Progenitor cell of endocrine pancreas (in vitro differentiated cells): ENCODE data around the gene SCGB2A2. TPM values are rescaled to one million over a fixed set of nuclear protein-coding genes. Genes with fewer than 3 reads are reported as not detected.
A peak's percentile ranks its signal among the peaks of the same experiment; 100 is the strongest.

Source experiments
- DNase-seq: peaks from one replicate; pipeline ENCODE4 v3.0.0; 2021; ENCODE audit warnings: low spot score; ENCODE audit not compliant: unreplicated experiment
- H3K27ac Mint-ChIP-seq: 2 replicates; pipeline ENCODE4 v1.8.0; 2021; ENCODE audit warnings: mild to moderate bottlenecking, moderate library complexity, mixed read lengths
- H3K27me3 Mint-ChIP-seq: 2 replicates; pipeline ENCODE4 v1.8.0; 2021; ENCODE audit warnings: mixed read lengths
- H3K36me3 Mint-ChIP-seq: 2 replicates; pipeline ENCODE4 v1.8.0; 2022; ENCODE audit warnings: mixed read lengths; ENCODE audit not compliant: insufficient read depth
- H3K4me1 Mint-ChIP-seq: 2 replicates; pipeline ENCODE4 v1.8.0; 2021; ENCODE audit warnings: low read depth, mixed read lengths
- H3K4me3 Mint-ChIP-seq: 2 replicates; pipeline ENCODE4 v1.8.0; 2021; ENCODE audit warnings: low read depth, mild to moderate bottlenecking, moderate library complexity, mixed read lengths
- H3K9me3 Mint-ChIP-seq: 2 replicates; pipeline ENCODE4 v1.8.0; 2021; ENCODE audit warnings: low read depth, mixed read lengths
- total RNA-seq: library from RNA; stranded (reverse); gene quantifications from 2 replicates; pipeline ENCODE4 v1.2.1, GENCODE V29; 2021
- TF ChIP-seq, protein P1 (sequence below): fragments of 200-600 bp; sonication (generic); IDR thresholded peaks from one replicate; pipeline ENCODE4 v1.5.0; 2021; ENCODE audit warnings: antibody characterized with exemption, mild to moderate bottlenecking; ENCODE audit not compliant: unreplicated experiment

The SCGB2A2 gene
- total RNA-seq, 1 donor from 2014 or later, result not detected

GRCh38 chr11:62237499-62237898 is 32.5 kb upstream of the SCGB2A2 start:
- H3K27ac Mint-ChIP-seq, result no peak overlapping the region
- H3K27me3 Mint-ChIP-seq, result peaks cover 49% of the 10 kb centered on the region

DNA sequence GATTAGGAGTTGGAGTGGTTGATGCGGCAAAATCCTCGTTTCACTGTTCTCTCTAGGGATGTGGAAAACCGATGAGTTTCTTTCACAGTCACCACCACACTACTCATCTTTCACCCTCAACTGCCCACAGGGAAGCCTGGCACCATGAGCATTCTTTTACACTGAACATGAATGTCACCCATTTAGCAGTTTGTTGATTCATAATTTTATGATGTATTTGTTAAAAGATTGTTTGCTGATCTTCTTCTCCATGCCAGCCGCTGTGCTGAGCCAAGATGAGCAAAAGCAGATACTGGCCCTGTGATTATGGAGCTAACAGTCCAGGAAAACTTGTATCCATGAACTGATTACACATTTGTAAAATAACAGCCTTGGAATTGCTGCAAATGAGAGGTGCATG is 31.8 kb upstream of the SCGB2A2 start:
- TF ChIP-seq, protein P1, sequence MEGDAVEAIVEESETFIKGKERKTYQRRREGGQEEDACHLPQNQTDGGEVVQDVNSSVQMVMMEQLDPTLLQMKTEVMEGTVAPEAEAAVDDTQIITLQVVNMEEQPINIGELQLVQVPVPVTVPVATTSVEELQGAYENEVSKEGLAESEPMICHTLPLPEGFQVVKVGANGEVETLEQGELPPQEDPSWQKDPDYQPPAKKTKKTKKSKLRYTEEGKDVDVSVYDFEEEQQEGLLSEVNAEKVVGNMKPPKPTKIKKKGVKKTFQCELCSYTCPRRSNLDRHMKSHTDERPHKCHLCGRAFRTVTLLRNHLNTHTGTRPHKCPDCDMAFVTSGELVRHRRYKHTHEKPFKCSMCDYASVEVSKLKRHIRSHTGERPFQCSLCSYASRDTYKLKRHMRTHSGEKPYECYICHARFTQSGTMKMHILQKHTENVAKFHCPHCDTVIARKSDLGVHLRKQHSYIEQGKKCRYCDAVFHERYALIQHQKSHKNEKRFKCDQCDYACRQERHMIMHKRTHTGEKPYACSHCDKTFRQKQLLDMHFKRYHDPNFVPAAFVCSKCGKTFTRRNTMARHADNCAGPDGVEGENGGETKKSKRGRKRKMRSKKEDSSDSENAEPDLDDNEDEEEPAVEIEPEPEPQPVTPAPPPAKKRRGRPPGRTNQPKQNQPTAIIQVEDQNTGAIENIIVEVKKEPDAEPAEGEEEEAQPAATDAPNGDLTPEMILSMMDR, result no peak
- Mint-ChIP-seq H3K4me3 (no peak overlapping the region), H3K36me3 (no peaks in the 10 kb centered on the region), H3K27me3 (peaks cover 46% of the 10 kb centered on the region), H3K9me3 (no peaks in the 10 kb centered on the region), H3K27ac (no peak overlapping the region), H3K4me1 (no peaks in the 10 kb centered on the region)
- DNase-seq, result no peak

More at GRCh38 chr11:62237499-62237898, 32.5 kb upstream of the SCGB2A2 start:
- TF ChIP-seq, protein P1, result no peak
- H3K36me3 Mint-ChIP-seq, result no peaks in the 10 kb centered on the region
- H3K4me1 Mint-ChIP-seq, result no peaks in the 10 kb centered on the region
- H3K4me3 Mint-ChIP-seq, result no peak overlapping the region
- H3K9me3 Mint-ChIP-seq, result no peaks in the 10 kb centered on the region
- no peak for DNase-seq

- H3K27ac Mint-ChIP-seq, result no peak overlapping the region
- TF ChIP-seq, protein P1, result no peak
- no peaks in the 10 kb centered on the region for H3K4me1 Mint-ChIP-seq
Observed at GRCh38 chr11:62241095-62241494, 28.9 kb upstream of the SCGB2A2 start.

DNA sequence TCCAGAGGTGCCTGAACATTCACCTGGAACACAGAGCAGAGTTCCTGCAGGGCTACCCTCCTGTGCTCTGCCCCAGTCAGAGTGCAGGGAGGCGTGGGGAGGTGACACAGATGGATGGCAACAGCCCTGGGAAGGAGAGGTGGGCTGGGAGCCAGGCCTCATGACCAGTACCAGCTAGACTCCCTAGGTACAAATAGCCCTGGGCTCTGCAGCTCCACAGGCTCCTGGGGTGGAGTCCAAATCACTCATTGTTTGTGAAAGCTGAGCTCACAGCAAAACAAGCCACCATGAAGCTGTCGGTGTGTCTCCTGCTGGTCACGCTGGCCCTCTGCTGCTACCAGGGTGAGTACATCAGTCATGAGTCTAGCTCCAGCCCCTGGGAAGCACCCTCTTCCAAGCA is 27.9 kb upstream of the SCGB2A2 start, which contains the start of gene SCGB1D2:
TSS of gene SCGB1D2 (plus strand) at position 219 of the 400 bp plus-strand sequence. CDS start at position 288, 69 bp downstream.
- Mint-ChIP-seq H3K4me3 (no peak within 1 kb of the TSS), H3K27ac (no peak within 1 kb of the TSS), H3K27me3 (peaks cover 27% of the 10 kb centered on the region), H3K9me3 (no peaks in the 10 kb centered on the region), H3K36me3 (no peaks in the 10 kb centered on the region), H3K4me1 (no peaks in the 10 kb centered on the region)
- TF ChIP-seq, protein P1, result no peak
- no peak for DNase-seq

More at GRCh38 chr11:62241095-62241494, 28.9 kb upstream of the SCGB2A2 start:
- DNase-seq, result no peak
- H3K36me3 Mint-ChIP-seq, result no peaks in the 10 kb centered on the region
- H3K27me3 Mint-ChIP-seq, result peaks cover 24% of the 10 kb centered on the region
- no peaks in the 10 kb centered on the region for H3K9me3 Mint-ChIP-seq
- H3K4me3 Mint-ChIP-seq, result no peak overlapping the region

- Mint-ChIP-seq H3K27ac (no peak overlapping the region), H3K4me1 (no peaks in the 10 kb centered on the region), H3K36me3 (no peaks in the 10 kb centered on the region)
Observed at GRCh38 chr11:62245271-62245753, 24.6 kb upstream of the SCGB2A2 start.

More at GRCh38 chr11:62245271-62245753, 24.6 kb upstream of the SCGB2A2 start:
- peaks cover 22% of the 10 kb centered on the region for H3K27me3 Mint-ChIP-seq
- H3K4me3 Mint-ChIP-seq, result no peak overlapping the region
- DNase-seq, result peak; percentile 69
- H3K9me3 Mint-ChIP-seq, result peaks cover 10% of the 10 kb centered on the region
- TF ChIP-seq, protein P1, result peak; percentile 54
